HG03565 (cell line): Measurements from ENCODE around the gene PIK3R6.

Source experiments
- ATAC-seq: cut with Tn5 transposase; IDR thresholded peaks from one replicate; pipeline ENCODE4 v1.9.1; 2021; ENCODE audit warnings: mild to moderate bottlenecking, moderate library complexity; ENCODE audit not compliant: unreplicated experiment

Gene PIK3R6

GRCh38 chr17:8755590-8756255, 111.8 kb downstream of the PIK3R6 start:
- ATAC-seq, result no peak

- no peak for ATAC-seq
These were observed 112.6 kb downstream of the PIK3R6 start for GRCh38 chr17:8754890-8755289.

GRCh38 chr17:8753976-8754440, 113.5 kb downstream of the PIK3R6 start:
- no peak for ATAC-seq

- no peak for ATAC-seq
These were observed 114.1 kb downstream of the PIK3R6 start for GRCh38 chr17:8753136-8753975.
